Measurements from ENCODE around the gene TMEM256.

DNA sequence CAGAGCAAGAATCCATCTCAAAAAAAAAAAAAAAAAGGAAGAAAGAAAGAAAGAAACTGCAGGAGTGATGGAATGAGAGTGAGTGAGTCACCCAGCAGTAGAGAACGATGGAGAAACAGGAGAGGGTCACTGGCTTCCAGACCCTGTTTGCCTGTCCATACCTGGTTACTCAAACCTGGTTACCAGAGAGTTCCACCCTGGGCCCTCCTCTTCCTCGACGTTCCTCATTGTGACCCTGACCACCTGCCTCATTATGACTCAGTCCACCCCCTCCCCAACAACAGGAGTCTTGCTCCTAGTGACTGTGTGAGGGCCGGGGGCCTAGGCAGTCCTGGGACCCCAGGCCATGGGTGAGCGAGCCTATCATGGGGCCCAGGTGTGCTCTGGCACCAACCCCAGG, 24.7 kb upstream of the TMEM256 start, which contains the start of gene SPEM3:
- TF ChIP-seq, protein P1, sequence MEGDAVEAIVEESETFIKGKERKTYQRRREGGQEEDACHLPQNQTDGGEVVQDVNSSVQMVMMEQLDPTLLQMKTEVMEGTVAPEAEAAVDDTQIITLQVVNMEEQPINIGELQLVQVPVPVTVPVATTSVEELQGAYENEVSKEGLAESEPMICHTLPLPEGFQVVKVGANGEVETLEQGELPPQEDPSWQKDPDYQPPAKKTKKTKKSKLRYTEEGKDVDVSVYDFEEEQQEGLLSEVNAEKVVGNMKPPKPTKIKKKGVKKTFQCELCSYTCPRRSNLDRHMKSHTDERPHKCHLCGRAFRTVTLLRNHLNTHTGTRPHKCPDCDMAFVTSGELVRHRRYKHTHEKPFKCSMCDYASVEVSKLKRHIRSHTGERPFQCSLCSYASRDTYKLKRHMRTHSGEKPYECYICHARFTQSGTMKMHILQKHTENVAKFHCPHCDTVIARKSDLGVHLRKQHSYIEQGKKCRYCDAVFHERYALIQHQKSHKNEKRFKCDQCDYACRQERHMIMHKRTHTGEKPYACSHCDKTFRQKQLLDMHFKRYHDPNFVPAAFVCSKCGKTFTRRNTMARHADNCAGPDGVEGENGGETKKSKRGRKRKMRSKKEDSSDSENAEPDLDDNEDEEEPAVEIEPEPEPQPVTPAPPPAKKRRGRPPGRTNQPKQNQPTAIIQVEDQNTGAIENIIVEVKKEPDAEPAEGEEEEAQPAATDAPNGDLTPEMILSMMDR (IDR thresholded peaks at IDR 0.05; ENCODE audit: insufficient read depth, low read length, poor library complexity, severe bottlenecking), result no peak
- TF ChIP-seq EZH2phosphoT487 (conservative IDR thresholded peaks at IDR 0.05; ENCODE audit: low read length), result no peak

Measured in SU-DHL-6 (cell line).